GM10248 (cell line): Measurements from ENCODE around the gene UPB1.

Source experiments
- CTCF ChIA-PET: fragments of 300-600 bp; sonication (Branson Sonifier 250); formaldehyde crosslinking; extraction: SDS; loops from one replicate; lab custom pipeline; 2021; ENCODE audit warnings: antibody characterized with exemption; lab: Yijun Ruan, JAX
- POLR2A ChIA-PET: fragments of 350-650 bp; sonication (Branson Sonifier 250); formaldehyde crosslinking; extraction: SDS; loops from one replicate; lab custom pipeline; 2020; ENCODE audit warnings: antibody characterized with exemption; lab: Yijun Ruan, JAX
- DNase-seq: peaks from one replicate; pipeline ENCODE4 v3.0.0; 2012; ENCODE audit errors: extremely low spot score
- TF ChIP-seq, protein P1 (sequence below): IDR thresholded peaks from 2 replicates; pipeline ENCODE4 v1.5.1; 2012; ENCODE audit warnings: mild to moderate bottlenecking, low read depth; ENCODE audit errors: extremely low read depth, missing control alignments, control extremely low read depth

The UPB1 gene

DNA sequence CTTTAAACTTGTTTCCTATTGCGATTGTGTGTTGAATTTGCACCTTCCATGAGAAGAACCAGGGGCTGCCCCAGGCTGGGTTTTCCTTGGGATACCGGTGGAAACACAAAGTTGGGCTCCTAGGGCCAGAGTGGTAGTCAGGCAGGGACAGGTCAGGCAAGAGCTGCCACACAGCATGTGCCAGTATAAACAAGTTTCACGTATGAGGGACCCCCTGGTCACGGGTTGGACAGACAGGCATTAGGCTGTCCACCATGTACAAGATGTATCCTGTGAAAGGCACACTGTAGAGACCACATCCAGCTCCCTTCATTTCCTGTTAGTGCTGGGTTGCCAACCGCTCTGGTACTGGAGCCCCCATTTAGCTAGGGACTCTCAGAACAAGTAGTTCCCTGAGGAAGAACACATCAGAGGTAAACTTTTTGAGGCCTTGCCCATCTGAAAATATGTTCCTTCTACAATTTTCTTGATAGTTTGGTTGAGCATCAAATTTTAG is 8.8 kb downstream of the UPB1 start:
- ChIA-PET POLR2A (interaction anchor here (1.2 kb wide), 1 partner anchor 74 kb away, joined by 3 read pairs; no protein-coding TSS in a partner anchor), CTCF (interaction anchor here (0.7 to 3.0 kb wide), 18 partner anchors 8 to 123 kb away, joined by 3 to 23 read pairs (median 4); no protein-coding TSS in a partner anchor)
- TF ChIP-seq, protein P1, sequence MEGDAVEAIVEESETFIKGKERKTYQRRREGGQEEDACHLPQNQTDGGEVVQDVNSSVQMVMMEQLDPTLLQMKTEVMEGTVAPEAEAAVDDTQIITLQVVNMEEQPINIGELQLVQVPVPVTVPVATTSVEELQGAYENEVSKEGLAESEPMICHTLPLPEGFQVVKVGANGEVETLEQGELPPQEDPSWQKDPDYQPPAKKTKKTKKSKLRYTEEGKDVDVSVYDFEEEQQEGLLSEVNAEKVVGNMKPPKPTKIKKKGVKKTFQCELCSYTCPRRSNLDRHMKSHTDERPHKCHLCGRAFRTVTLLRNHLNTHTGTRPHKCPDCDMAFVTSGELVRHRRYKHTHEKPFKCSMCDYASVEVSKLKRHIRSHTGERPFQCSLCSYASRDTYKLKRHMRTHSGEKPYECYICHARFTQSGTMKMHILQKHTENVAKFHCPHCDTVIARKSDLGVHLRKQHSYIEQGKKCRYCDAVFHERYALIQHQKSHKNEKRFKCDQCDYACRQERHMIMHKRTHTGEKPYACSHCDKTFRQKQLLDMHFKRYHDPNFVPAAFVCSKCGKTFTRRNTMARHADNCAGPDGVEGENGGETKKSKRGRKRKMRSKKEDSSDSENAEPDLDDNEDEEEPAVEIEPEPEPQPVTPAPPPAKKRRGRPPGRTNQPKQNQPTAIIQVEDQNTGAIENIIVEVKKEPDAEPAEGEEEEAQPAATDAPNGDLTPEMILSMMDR, result no peak
- no peak for DNase-seq

DNA sequence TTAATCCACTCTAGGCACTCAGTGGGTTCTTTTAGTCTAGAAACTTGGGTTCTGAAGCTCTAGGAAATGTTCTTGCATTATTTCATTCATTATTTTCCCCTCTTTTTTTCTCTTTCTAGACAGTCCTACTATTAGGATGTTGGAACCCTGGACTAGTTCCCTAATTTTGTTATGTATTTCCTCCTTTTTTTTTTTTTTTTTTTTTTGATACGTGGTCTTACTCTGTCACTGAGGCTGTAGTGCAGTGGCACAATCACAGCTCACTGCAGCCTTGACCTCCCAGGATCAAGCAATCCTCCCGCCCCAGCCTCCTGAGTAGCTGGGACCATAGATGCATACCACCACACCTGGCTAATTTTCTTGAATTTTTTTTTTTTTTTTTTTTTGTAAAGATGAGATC is 9.4 kb downstream of the UPB1 start:
- ChIA-PET CTCF (interaction anchor here (0.7 to 5.3 kb wide), 10 partner anchors 8 to 88 kb away, joined by 3 to 41 read pairs (median 7); no protein-coding TSS in a partner anchor), POLR2A (interaction anchor here (1.2 kb wide), 1 partner anchor 75 kb away, joined by 3 read pairs; no protein-coding TSS in a partner anchor)
- DNase-seq, result no peak
- TF ChIP-seq, protein P1, result no peak

DNA sequence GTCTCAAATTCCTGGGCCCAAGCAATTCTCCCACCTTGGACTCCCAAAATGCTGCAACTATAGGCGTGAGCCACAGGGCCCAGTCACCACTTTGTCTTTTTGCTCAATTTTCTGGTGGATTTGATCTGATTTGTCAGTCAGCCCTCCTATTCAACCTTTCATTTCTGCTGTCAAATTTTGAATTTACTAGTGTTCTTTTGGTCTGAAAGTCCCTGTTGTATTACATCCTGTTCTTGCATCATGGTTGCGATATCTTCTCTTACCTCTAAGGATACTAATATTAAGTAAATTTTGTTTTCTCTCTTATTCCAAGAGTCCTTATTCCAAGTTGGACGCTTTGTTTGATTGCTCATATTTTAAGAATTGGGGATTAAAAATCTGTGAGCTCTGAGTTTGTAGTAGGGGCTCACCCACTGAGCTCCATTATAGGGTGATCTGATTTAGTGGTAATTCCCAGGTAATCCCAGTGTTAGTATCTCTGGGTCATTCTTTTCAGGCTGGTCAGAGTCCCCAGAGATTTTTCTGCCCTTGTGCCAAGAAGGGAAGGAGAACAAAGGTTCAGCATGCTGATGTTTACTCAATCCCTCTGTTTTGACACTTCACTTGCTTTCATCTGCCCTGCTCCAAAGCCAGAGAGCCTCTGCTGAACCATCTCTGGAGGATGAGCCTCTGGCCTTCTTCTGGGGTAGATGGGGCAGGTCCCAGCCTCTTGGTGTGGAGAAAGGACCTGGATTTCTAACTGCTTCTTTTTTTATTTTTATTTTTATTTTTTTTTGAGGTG is 10.0 kb downstream of the UPB1 start:
- TF ChIP-seq, protein P1, result no peak
- ChIA-PET CTCF (interaction anchor here (1.0 to 5.3 kb wide), 6 partner anchors 19 to 114 kb away, joined by 3 to 41 read pairs (median 6); no protein-coding TSS in a partner anchor), POLR2A (interaction anchor here (1.2 kb wide), 1 partner anchor 75 kb away, joined by 3 read pairs; no protein-coding TSS in a partner anchor)
- DNase-seq, result no peak

DNA sequence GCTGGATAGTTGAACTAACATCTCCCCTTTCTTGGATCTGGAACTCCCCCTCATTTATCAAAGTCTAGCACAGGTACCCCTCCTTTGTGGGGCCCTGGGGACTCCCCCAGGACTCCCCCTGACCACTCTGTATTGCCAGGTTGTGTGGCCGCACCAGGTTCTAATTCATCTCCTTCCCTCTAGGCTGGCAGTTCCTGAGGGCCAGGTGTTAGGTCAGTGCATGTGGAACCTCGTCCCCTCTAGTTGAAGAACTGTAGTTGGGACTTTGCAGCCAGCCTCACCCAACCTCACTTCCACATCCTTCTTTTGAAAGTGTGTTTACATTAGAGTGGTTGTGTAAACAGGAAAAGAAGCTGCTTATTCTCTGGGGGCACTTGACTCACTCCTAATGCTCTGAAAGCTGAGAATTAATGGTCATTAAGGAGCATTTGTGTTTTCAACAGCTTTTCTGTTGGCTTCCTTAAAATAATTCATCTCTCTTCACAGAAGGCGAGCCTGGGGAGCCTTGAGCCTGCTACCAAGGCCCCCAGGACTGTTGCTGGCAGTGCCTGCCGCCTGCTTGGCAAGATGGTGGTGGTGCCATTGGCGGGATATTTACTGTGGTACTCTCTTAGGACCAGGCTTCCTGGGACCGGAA is 11.8 kb downstream of the UPB1 start:
- DNase-seq, result no peak
- ChIA-PET POLR2A (interaction anchor here (0.8 kb wide), 1 partner anchor 48 kb away, joined by 3 read pairs; the partner anchor contains the start of gene GUCD1), CTCF (interaction anchor here (1.0 to 5.3 kb wide), 9 partner anchors 8 to 174 kb away, joined by 3 to 41 read pairs (median 5); no protein-coding TSS in a partner anchor)
- TF ChIP-seq, protein P1, result no peak

DNA sequence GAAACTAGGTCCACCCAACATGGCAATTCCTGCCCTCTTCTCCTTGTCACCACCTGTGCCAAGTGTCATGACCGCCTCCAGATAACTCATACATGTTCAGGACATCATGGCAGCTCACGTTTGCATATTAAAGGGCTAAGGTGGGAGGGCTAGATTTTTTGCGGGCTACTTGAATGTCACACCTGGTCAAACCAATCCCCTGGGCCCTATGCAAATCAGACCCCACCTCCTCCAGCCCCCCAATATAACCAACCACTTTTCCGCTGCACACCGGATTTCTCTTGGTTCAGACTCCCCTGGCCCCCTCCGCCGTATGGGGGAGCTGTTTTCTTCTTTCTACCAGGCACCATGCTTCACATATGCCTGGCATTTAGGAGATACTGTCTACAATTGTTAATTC is 12.6 kb downstream of the UPB1 start:
- TF ChIP-seq, protein P1, result no peak
- ChIA-PET POLR2A (interaction anchor here (0.7 to 0.8 kb wide), 2 partner anchors 47 to 774 kb away, joined by 3 to 4 read pairs; partner anchors contain the start of gene GUCD1), CTCF (interaction anchor here (1.0 to 5.3 kb wide), 8 partner anchors 9 to 174 kb away, joined by 3 to 41 read pairs (median 4); no protein-coding TSS in a partner anchor)
- no peak for DNase-seq
